8988T (cell line): ENCODE measurements around the gene SPRYD3.
"Not testable (repeated sequence)": the region's sequence is repeated elsewhere in the genome, so short reads cannot be mapped to it uniquely, and the experiment has no call there.

Experiments
- DNase-seq: peaks from one replicate; pipeline ENCODE4 v3.0.0; 2011

The SPRYD3 gene

DNA sequence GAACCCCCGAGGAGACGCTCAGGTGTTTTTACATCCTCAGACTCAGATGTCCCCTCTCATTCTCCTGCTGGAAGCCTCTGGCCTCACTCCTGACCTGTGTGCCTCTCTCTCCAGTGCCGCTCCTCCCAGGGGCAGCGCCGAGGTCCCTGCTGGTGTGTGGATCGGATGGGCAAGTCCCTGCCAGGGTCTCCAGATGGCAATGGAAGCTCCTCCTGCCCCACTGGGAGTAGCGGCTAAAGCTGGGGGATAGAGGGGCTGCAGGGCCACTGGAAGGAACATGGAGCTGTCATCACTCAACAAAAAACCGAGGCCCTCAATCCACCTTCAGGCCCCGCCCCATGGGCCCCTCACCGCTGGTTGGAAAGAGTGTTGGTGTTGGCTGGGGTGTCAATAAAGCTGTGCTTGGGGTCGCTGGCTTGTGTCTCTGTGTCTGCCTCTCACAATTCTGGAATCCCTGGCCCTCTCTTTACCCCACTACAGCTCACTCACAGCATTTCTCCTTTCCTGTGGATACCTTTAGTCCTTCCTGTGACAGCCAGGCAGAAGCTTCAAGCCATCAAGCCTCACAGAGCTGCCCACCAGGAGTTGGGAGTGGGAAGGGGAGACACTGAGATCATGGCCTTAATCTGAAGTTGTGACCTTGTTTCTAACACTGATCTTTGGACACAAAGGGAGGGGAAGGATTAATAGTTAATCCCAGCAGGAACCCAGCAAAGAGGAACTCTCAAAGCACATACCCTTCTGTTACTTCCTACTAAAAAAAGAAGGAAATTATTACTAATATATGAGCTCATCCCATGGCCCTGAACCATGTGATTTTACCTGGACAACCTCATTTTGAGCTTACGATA lies 23.0 kb upstream of the SPRYD3 start:
- no peak for DNase-seq

DNA sequence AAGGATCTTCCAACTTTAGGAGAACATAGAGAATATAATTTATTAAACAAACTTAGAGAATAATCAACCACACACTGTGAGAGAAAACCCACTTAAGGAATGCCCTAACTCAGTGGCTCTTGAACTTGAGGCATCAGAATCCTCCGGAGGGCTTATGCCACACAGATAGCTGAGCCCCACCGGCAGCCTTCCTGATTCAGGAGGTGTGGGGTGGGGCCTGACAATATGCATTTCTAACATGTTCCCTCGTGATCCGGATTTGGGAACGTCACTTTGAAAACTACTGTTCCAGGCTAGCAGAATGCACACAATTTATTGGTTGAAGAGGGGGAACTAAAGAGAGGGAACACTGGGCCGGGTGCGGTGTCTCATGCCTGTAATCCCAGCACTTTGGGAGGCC lies 22.1 kb upstream of the SPRYD3 start:
- DNase-seq: no peak

GRCh38 chr12:53100466-53101151 lies 21.4 kb upstream of the SPRYD3 start:
- DNase-seq: no peak

DNA sequence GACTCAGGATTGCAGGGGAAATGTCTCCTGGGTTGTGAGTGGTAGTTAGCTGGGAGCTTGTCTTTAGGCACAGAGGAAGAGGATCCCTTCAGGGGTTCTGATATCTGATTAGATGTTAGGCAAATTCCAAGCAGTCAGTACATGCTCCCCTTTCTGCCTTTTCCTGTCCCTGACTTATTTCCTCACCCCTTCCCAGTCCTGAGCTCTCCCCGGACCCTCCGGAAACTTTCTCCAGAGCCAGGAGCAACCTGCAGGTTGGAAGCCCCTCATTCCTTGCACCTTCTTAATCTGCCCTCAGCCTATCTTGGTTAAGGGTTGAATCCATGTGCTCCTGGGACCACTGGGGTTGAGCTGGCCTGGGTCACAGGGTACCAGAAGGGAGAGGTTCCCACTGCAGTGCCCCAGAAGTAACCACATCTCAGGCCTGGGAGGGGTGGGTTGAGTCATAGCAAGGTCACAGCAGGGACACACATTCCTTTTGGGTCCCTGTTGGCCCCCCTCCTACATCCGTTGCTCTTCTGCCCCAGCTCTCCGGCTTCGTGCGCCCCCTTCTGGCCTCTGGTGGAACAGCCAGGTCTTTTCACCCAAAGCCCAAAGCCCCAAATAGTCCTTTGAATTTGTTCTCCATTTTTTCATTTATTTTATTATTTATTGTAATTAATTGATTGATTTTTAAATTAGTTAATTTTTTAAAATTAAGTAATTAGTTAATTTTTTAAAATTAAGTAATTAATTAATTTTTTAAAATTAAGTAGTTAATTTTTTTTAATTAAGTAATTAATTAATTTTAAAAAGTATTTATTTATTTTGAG lies 20.1 kb upstream of the SPRYD3 start:
- peak; percentile 91 for DNase-seq

DNA sequence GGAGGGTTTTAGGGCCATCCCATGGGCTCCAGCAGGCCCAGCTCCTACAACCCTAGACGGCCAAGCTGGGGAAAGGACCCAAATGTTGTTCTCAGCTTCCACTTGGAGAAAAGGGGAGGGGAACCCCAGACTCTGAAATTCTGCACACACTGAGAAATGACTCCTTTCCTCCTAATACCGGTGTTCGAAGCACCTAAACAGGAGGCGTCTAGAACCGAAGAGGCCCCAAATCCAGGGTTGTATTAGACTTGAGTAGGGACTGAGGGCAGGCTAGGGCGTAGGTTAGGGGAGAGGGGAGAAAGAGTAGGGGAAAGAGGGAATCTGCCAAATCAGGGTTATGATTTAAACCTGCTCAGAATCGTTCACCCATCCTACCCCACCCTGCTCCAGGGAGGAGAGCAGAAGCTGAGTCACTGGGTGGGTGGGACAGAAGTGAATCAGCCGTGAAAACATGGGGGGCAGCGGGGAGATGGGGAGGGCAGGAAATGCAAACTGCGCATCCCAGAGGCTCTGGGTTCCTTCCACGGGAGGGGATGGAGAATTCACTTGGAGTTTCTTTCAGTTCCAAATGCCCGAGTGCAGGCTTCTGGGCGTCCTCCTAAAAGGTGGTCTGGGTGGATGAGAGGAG lies 19.3 kb upstream of the SPRYD3 start:
- no peak for DNase-seq

- DNase-seq: no peak
Measured at GRCh38 chr12:53097564-53098353, 18.6 kb upstream of the SPRYD3 start, which contains the start of gene IGFBP6. IGFBP6 (plus strand) TSS chr12:53097667; CDS start chr12:53097718, 51 bp downstream.

- no peak for DNase-seq
Measured at GRCh38 chr12:53097207-53097563, 18.0 kb upstream of the SPRYD3 start.

DNA sequence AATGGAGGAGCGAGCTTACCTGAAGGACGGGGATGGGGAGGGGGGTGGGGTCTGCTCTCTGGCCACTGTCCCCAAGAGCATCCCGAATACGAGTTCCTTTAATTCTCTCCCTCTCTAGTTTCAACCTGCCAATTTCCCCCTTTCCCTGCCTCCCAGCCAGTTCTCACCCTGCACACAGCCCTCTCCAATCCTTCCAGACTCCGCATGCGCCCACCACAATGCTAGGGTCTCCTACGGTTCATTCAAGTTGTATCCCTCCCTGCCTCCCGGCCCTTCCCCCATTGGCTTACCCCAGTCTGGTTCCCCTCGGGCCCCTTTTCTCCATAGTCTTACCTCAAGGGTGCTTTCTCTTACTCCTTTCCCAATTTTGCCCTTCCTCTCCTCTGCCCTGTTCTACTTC lies 17.6 kb upstream of the SPRYD3 start:
- DNase-seq: no peak

DNA sequence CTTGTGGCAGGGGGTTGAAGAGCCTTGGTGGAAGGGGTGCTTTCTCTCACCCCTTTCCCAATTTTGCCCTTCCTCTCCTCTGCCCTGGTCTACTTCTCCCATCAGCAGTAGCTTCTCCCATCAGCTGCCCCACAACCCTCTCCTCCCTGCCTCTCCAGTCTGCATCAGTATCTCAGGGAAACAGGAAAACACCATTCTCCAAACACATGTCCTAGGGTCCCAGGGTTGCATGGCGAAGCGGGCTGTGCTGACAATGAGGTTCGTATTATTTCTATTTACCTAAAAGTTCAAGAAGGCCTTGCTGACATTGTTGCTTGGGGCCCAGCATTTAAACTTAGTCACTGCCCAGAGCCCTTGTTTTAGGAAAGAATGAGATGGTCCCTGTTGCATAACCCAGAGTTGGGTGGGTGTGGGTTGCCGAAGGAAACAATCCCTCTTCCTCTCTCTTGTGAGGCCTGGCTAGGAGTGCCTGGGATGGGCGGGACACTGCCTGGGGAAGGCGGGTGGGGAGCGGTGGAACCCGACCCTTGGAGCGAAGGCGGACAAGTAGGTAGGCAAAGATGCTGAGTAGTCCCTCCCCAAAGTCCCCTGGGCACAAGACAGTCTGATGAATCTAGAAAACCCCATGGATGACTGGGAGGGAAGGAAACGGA lies 17.0 kb upstream of the SPRYD3 start:
- DNase-seq: no peak

DNA sequence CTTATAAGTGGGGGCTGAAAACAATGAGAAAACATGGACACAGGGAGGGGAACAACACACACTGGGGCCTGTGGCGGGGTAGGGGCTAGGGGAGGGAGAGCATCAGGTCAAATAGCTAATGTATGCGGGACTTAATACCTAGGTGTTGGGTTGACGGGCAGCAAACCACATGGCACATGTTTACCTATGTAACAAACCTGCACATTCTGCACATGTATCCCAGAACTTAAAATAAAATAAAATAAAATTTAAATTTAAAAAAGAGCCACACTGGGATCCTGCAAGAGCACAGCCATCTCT lies 16.4 kb upstream of the SPRYD3 start:
- not testable (repeated sequence) for DNase-seq

DNA sequence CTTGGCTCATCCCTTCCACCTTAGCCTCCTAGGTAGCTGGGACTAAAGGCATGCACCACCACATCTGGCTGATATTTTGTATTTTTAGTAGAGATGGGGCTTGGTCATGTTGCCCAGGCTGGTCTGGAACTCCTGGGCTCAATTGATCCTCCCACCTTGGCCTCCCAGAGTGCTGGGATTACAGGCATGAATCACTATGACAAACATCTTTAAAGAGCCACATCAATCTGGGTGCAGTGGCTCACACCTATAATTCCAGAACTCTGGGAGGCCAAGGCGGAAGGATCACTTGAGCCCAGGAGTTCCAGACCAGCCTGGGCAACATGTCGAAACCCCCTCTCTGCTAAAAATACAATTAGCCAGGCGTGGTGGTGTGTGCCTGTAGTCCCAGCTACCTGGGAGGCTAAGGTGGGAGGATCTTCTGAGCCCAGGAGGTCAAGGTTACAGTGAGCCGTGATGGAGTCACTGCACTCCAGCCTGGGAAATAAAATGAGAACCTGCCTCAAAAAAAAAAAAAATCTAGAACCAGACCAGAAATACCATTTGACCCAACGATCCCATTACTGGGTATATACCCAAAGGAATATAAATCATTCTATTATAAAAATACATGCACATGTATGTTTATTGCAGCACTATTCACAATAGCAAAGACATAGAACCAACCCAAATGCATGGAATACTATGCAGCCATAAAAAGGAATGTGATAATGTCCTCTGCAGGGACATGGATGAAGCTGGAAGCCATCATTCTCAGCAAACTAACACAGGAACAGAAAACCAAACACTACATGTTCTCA lies 15.8 kb upstream of the SPRYD3 start:
- DNase-seq: not testable (repeated sequence)

GRCh38 chr12:53094394-53094787 lies 15.2 kb upstream of the SPRYD3 start:
- no peak for DNase-seq

DNA sequence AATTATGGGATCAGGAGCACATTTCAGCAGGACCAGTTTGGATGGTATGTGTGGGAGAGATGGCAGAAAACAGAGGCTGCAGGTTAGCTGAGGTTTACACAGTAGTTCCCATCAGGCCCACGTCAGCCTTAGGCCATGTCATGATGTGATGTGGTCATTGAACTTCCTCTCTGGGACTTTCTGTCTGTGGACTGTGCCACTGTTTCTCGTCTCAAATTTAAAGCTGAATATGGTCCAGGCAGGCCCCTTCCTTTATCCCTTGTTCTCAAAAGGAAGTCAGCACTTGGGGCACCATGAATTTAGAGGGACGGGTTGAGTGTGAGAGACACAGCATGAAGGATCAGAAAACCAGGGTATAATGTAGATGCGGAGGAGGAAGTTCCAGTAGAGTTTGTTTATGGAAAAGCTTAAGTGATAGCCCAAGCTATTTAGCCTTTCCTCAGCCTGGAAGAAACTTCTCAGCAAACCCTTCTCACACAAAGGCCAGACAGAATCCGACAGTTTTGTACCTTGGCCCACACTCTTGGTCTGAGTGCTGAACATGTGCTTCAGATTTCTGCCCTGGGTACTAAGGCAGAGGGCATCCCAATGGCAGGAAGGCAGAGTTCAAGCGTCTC lies 14.7 kb upstream of the SPRYD3 start:
- no peak for DNase-seq

- no peak for DNase-seq
Measured at GRCh38 chr12:53091756-53092155, 12.6 kb upstream of the SPRYD3 start.

DNA sequence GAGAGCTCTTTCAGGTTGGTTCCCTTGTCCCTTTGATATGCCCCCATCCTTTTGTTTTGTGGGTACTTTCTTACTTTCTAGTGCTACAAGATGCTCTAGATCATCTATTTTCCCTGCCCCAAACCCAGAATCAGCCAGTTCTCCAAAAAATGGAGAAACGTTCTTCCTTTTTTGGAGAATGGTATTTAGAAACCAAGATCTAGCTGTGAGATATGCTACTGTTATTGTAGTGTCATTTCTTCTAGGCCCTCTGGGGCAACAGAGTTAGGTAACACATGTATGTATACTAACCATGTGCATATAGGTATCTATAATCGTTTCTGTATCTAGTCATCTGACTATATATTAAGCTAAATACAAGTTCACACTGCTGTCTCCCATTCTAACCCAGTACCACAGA lies 11.4 kb upstream of the SPRYD3 start:
- DNase-seq: no peak

- DNase-seq: no peak
Measured at GRCh38 chr12:53090105-53090504, 10.9 kb upstream of the SPRYD3 start.

- DNase-seq: no peak
Measured at GRCh38 chr12:53086361-53086760, 7.2 kb upstream of the SPRYD3 start.

DNA sequence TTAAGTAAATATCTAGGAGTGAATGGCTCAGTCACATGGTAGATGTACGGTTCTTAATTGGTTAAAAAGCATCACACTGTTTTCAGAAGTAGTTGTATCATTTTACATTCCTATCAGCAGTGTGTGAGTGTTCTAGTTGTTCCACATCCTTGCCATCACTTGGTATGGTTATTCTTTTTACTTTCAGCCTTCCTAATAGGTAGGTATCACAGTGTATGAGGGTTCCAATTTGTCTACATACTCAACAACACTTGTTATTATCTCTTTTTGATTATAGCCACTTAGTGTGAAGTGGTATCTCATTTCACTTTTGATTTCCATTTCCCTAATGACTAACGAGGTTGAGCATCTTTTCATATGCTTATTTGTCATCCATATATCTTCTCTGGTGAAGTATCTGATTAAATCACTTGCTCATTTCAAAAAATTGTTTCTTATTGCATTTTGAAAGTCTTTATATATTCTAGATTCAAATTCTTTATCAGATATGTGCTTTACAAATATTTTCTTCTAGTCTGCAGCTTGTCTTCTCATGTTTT lies 3.5 kb upstream of the SPRYD3 start:
- no peak for DNase-seq

- DNase-seq: no peak
Measured at GRCh38 chr12:53078425-53079225, 565 bp downstream of the SPRYD3 start.
